Trophoblast cell (in vitro differentiated cells and primary cell): ENCODE data around the gene CDC27.
"Not testable (repeated sequence)": the region's sequence is repeated elsewhere in the genome, so short reads cannot be mapped to it uniquely, and the experiment has no call there.

Source experiments
- DNase-seq, 2 donors: peaks; one replicate each; pipeline ENCODE4 v3.0.0-alpha.2; 2016
- H2AFZ ChIP-seq: 2 replicates; pipeline ENCODE4 v1.6.1; 2013; ENCODE audit warnings: low read length, moderate library complexity, mild to moderate bottlenecking; ENCODE audit not compliant: insufficient read depth, poor library complexity
- H2AK5ac ChIP-seq: 2 replicates; pipeline ENCODE4 v1.6.1; 2013; ENCODE audit warnings: mild to moderate bottlenecking, low read length
- H2BK120ac ChIP-seq: 2 replicates; pipeline ENCODE4 v1.6.1; 2013; ENCODE audit warnings: low read length, mild to moderate bottlenecking, moderate library complexity; ENCODE audit not compliant: insufficient read depth, poor library complexity
- H2BK12ac ChIP-seq: 2 replicates; pipeline ENCODE4 v1.6.1; 2013; ENCODE audit warnings: mild to moderate bottlenecking, low read length, moderate library complexity
- H2BK5ac ChIP-seq: 2 replicates; pipeline ENCODE4 v1.6.1; 2013; ENCODE audit warnings: low read length, low read depth, moderate library complexity, mild to moderate bottlenecking; ENCODE audit not compliant: poor library complexity
- H3K14ac ChIP-seq: 2 replicates; pipeline ENCODE4 v1.6.1; 2013; ENCODE audit warnings: mild to moderate bottlenecking, low read length
- H3K18ac ChIP-seq: 2 replicates; pipeline ENCODE4 v1.6.1; 2013; ENCODE audit warnings: mild to moderate bottlenecking, low read length
- H3K23ac ChIP-seq: 2 replicates; pipeline ENCODE4 v1.6.1; 2013; ENCODE audit warnings: low read length
- H3K27ac ChIP-seq: 2 replicates; pipeline ENCODE4 v1.5.1; 2013; ENCODE audit warnings: low read depth, mild to moderate bottlenecking, inconsistent platforms, low read length, moderate library complexity
- H3K27me3 ChIP-seq: 2 replicates; pipeline ENCODE4 v1.6.1; 2013; ENCODE audit warnings: inconsistent platforms, mild to moderate bottlenecking, low read length, moderate library complexity; ENCODE audit not compliant: insufficient read depth
- H3K36me3 ChIP-seq, 2 experiments: 1 replicate in 1 of 2; 2 replicates in 1 of 2; pipeline ENCODE4 v1.6.1; 2013; ENCODE audit warnings: low read length in 2 of 2, mild to moderate bottlenecking in 2 of 2, moderate library complexity in 1 of 2; ENCODE audit not compliant: insufficient read depth in 2 of 2, control insufficient read depth in 1 of 2
- H3K4ac ChIP-seq: 2 replicates; pipeline ENCODE4 v1.6.1; 2013; ENCODE audit warnings: low read depth, mild to moderate bottlenecking, low read length, moderate library complexity
- H3K4me1 ChIP-seq, 2 experiments: 1 replicate in 1 of 2; 2 replicates in 1 of 2; pipeline ENCODE4 v1.6.1; 2013; ENCODE audit warnings: low read length in 2 of 2, mild to moderate bottlenecking in 2 of 2, moderate library complexity in 1 of 2; ENCODE audit not compliant: insufficient read depth in 2 of 2, control insufficient read depth in 1 of 2
- H3K4me2 ChIP-seq: 2 replicates; pipeline ENCODE4 v1.6.1; 2013; ENCODE audit warnings: inconsistent platforms, mild to moderate bottlenecking, low read length, moderate library complexity
- H3K4me3 ChIP-seq: 2 replicates; pipeline ENCODE4 v1.5.1; 2013; ENCODE audit warnings: mild to moderate bottlenecking, low read depth, low read length, inconsistent platforms
- H3K79me1 ChIP-seq: one replicate; pipeline ENCODE4 v1.6.1; 2013; ENCODE audit warnings: low read length
- H3K79me2 ChIP-seq: 2 replicates; pipeline ENCODE4 v1.6.1; 2013; ENCODE audit warnings: low read length, mild to moderate bottlenecking; ENCODE audit not compliant: control insufficient read depth, insufficient read depth, poor library complexity
- H3K9ac ChIP-seq: 2 replicates; pipeline ENCODE4 v1.6.1; 2013; ENCODE audit warnings: mild to moderate bottlenecking, low read length
- H3K9me3 ChIP-seq: 2 replicates; pipeline ENCODE4 v1.6.1; 2013; ENCODE audit warnings: low read depth, mild to moderate bottlenecking, control low read depth, inconsistent platforms, low read length; ENCODE audit not compliant: insufficient read depth
- H4K12ac ChIP-seq: 2 replicates; pipeline ENCODE4 v1.6.1; 2013; ENCODE audit warnings: low read depth, mild to moderate bottlenecking, low read length, moderate library complexity
- H4K8ac ChIP-seq: 2 replicates; pipeline ENCODE4 v1.6.1; 2013; ENCODE audit warnings: low read depth, mild to moderate bottlenecking, low read length, moderate library complexity
- H4K91ac ChIP-seq: one replicate; pipeline ENCODE4 v1.6.1; 2013; ENCODE audit warnings: low read depth, mild to moderate bottlenecking, low read length, moderate library complexity
- WGBS: extraction: QIAGEN DNeasy Blood & Tissue Kit; methylation state at CpG from one replicate; pipeline ENCODE4 v1.1.7; 2013; ENCODE audit warnings: missing lambda C conversion rate; ENCODE audit not compliant: insufficient read length, insufficient coverage; ENCODE audit errors: extremely low coverage; 5-methylcytosine and 5-hydroxymethylcytosine counted together

CDC27 gene

DNA sequence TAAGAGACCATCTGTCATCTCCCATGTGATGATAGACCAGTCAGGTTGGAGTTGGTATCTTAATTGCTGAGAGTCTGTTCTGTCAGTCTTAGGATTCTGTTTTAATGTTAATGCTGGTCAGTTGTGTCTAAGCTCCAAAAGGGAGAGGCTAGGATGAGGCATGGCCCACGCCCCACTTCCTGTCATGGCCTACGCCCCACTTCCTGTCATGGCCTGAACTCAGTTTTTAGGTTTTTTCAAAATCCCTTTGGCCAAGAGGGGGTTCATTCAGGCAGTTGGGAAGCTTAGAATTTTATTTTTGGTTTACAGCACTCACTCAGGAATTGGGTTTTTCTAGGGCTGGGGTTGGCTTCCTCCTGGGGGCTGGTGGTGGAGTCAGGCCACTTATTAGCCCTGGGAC, 117.9 kb downstream of the CDC27 start:
- not testable (repeated sequence) for H3K4me2 ChIP-seq, DNase-seq, H2BK120ac ChIP-seq, H2AFZ ChIP-seq, H3K79me2 ChIP-seq, H2BK12ac ChIP-seq, H3K27ac ChIP-seq, H3K4me1 ChIP-seq, H3K4me3 ChIP-seq, H3K36me3 ChIP-seq, H3K23ac ChIP-seq, H2AK5ac ChIP-seq, H3K27me3 ChIP-seq, H4K91ac ChIP-seq, H3K18ac ChIP-seq, H3K79me1 ChIP-seq, H4K8ac ChIP-seq, H3K14ac ChIP-seq, H4K12ac ChIP-seq, H3K9me3 ChIP-seq, H2BK5ac ChIP-seq, H3K9ac ChIP-seq, H3K4ac ChIP-seq
- WGBS, result no CpG with 5 or more reads among the region's 2 CpGs

DNA sequence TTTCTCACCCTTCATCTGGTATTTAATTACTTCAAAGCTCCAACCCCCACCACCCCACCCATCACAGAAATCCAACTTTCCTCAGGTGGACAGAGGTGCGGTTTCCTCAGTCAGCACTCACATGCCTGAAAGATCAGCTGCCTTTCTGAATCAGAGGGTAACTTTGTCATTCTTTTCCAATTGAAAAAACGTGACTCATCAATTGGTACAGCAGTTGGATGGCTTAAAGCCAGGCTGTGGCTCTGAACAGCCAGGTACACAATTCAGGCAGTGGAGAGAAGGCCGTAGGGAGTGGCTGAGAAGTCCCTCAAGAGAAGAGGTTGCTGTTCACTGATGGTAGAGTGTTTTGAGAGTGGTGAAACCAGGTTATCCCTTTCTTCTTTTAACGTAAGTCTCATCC, 118.8 kb downstream of the CDC27 start:
- H3K4me1 ChIP-seq, H2BK5ac ChIP-seq, H3K79me2 ChIP-seq, H3K4me2 ChIP-seq, H3K4me3 ChIP-seq, H3K36me3 ChIP-seq, H2AFZ ChIP-seq, H4K91ac ChIP-seq, H4K12ac ChIP-seq, H3K79me1 ChIP-seq, H3K18ac ChIP-seq, H3K27ac ChIP-seq, H2AK5ac ChIP-seq, H3K9me3 ChIP-seq, H3K4ac ChIP-seq, H2BK12ac ChIP-seq, H4K8ac ChIP-seq, H3K23ac ChIP-seq, H2BK120ac ChIP-seq, H3K9ac ChIP-seq, H3K27me3 ChIP-seq, H3K14ac ChIP-seq: not testable (repeated sequence)
- no CpG with 5 or more reads among the region's 4 CpGs for WGBS
- DNase-seq, result peak; percentile 6 to 30
